GM21576 (cell line): ENCODE measurements around the gene VEZF1.

Experiments used
- ATAC-seq: cut with Tn5 transposase; IDR thresholded peaks from one replicate; pipeline ENCODE4 v1.9.1; 2021; ENCODE audit warnings: mild to moderate bottlenecking, moderate library complexity; ENCODE audit not compliant: unreplicated experiment

The VEZF1 gene

DNA sequence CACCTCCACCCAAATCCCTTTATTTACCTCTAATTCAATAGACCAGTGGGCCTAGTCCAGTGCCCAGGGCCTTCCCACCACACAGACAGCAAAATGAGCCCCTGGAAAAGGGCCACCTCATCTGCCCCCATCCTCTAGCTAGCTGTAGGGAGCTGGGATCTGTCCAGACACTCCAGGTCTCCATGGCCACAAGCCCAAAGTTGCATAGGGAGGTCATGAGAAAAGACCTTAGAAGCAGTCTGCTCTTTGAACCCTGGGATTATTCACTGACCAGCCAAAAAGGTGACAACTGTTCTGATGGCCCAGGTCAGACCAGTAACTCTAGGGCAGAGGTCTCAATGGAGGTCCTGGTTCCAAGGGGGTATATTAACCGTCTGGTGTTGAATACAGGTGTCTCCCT is 34.8 kb downstream of the VEZF1 start:
- no peak for ATAC-seq

DNA sequence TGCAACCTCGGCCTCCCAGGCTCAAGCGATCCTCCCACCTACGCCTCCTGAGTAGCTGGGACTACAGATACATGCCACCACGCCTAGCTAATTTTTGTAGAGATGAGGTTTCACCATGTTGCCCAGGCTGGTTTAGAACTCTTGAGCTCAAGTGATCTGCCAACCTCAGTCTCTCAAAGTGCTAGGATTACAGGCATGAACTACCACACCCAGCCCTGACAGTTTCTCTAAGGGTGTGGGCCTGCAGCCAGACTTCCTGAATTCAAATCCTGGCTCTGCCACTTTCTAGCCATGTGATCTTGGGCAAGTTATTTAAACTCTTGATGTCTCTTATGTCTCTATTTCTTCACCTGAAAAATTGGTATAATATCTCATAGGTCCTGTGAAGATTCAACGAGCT is 38.4 kb downstream of the VEZF1 start:
- no peak for ATAC-seq

DNA sequence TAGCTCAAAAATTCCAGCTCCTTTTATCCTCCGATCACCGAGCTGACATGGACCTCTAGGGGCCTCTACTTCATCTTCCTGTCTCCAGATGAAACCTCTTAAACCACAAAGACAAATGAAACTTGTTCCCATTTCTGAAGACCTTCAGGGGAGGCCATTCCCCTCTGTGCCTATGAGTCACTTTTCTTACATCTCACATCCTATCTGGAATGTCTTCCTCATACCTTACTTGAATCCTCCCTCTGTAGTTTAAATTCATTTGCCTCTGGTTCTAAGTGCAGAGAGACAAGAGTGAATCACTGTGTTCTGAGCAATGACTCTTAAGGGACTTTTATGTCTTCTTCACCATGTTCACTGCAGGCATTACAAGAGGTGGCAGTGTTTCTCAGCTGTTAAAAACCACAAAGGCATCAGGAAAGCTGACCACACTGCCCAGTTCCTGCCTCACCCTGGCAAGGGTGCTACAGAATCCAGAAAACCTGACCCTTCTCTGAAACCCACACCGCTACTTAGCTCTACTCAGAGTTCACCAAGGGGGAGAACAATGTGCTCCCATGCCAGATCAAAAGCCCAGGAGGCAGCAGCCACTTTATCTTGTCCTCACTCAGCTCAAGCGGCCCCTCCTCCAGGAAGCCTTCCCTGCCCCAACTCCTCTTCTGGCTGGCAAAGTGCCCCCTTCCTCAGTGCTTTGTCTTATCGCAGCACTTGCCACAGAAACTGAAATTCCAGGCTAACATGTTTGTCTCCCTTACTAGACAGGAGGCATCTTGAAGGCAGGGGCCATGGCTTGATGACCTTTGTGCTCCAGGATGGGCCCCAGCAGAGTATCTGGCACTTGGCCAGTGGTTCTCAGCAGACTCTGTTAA is 39.3 kb downstream of the VEZF1 start:
- ATAC-seq: no peak

DNA sequence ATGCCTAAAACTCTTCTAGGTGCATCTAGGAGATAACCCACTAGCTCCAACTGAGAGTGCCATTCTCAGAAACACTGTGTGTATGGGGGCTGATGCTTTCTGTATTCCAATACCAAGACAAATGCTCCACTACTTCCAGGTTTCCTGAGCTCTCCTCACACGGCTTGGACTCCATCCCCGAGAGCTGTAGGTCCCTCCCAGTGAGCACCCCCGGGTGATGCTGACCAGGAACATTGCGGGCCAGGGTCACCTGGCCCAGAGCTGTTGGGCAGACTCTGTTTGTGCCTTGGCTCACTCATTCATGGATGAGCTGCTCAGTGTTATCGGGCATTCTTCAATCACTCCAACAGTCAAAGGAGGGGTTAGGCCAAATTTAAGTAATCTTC is 39.9 kb downstream of the VEZF1 start:
- no peak for ATAC-seq

DNA sequence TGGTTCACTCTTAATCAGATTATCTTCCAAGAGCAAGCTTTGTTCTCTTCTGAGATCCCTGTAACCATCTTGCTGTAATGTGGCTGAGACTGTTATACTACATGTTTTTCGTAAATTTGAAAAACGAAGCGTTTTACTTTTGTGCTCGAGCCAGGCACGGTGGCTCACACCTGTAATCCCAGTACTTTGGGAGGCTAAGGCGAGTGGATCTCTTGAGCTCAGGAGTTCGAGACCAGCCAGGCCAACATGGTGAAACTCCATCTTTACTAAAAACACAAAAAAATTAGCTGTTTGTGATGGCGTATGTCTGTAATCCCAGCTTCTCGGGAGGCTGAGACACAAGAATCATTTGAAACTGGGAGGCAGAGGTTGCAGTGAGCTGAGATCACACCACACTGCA is 40.7 kb downstream of the VEZF1 start:
- ATAC-seq: no peak

DNA sequence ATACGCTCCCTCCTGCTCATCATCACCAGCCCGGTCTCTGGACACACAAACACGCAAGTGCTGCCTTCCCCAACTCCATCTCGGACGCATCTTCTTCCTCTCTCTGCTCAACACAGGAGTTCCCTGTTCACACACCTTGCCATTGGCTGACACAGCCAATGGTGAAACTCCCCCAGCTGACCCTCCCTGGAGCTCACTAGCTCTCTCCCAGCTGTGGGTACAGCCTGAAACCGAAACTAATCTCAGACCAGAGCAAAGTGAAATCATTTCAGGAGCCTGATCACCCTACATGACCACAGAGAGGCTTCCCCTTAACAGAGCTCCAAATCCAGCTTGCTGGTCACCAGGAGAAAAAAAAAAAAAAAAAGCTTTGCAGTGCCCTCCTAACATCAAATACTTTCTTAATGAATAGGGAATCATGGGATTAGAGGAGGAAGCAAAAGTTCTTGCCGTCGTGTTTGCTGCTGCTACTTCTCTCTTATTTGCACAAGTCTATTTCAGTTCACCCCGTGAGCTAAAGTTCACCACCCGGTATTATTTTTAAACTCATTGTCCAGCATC is 41.2 kb downstream of the VEZF1 start:
- peak; percentile 80 for ATAC-seq

DNA sequence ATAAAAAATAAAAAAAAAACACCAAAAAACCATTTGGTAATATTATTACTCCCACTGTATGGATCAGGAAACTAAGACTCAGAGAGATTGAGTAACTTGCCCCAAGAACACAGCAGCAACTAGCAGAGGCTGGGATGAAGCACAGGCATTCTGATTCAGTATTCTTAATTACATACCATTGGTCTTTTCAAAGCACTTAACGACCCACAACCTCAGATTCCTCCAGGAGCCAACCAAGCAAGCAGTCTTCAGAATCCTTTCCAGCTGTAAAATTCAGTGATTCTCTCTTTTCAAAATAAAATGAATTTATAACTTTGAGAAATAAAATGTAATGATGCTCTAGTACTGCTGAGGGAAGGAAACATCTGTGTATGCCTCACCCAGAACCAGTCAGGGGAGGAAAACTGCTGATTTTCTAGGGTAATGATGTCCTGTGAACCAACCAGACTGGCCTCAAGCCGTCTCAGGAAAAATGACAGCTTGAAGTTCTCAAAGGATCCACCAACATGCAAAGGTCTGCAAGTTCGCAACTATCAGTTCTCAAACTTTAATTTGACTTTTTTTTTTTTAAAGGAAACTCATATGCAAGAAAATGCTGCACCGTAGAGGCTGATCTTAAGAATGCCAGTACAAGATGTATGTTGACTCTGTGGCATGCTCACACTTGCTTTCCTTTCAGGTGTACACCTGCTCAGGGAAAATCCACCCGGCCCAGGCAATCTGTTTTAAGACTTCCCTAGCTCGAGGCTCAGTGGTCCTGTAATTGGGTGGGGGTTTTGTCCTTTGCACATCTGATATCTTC is 41.9 kb downstream of the VEZF1 start:
- ATAC-seq: peak; percentile 26

DNA sequence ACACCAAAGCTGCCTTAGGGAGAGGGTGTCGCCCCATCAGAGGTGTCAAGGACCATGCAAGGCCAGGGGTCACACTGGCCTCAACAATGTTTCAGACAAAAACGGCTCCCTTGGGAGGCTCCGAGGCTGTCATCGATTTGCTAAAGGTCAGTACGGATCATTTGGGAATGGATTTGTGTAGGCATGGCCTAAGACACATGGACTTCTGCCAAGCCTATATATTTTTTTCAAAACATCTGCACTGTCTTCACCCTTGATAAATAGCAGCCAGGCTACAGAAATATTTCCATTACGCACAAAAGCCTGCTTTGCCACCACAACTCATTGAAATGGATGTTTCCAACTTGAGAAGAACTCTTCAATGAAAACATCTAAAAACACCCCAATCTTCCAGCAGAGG is 43.1 kb downstream of the VEZF1 start:
- ATAC-seq: no peak

DNA sequence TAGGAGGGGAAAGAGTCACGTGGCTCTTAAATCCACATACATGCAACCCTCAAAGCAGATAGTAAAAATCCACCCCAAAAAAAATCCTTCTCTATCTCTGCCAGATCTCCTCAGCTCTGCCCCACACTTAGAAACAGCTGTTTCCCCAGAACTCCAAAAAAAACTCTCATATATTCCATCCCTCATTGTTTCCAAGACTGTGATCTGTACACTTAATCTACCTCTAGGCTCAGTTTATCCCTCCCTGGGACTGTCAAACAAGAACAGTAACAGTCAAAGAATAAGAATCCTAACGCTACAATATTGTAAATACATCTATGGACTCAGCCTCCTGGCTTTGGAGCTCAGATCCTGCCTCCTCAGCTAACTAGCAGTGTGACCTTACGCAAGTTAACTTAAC is 44.4 kb downstream of the VEZF1 start:
- no peak for ATAC-seq

DNA sequence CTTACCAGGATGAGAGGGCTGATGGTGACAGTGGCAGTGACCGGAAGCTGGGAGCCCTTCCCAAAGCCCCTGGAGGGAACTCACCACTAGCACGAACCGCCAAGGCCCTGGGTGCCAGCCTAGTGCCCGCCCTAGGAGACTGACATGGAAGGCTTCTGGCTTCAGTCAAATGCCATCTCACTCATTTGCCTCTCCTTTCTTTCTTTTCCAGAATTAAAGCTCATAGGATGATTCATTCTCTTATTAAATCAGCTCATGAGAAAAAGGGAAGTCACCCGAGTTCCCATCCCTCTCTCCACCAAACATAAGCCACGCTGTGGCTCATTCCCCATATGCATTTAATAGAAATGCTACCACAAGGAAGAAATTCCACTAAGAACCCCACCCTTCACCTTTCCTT is 44.9 kb downstream of the VEZF1 start:
- ATAC-seq: no peak

DNA sequence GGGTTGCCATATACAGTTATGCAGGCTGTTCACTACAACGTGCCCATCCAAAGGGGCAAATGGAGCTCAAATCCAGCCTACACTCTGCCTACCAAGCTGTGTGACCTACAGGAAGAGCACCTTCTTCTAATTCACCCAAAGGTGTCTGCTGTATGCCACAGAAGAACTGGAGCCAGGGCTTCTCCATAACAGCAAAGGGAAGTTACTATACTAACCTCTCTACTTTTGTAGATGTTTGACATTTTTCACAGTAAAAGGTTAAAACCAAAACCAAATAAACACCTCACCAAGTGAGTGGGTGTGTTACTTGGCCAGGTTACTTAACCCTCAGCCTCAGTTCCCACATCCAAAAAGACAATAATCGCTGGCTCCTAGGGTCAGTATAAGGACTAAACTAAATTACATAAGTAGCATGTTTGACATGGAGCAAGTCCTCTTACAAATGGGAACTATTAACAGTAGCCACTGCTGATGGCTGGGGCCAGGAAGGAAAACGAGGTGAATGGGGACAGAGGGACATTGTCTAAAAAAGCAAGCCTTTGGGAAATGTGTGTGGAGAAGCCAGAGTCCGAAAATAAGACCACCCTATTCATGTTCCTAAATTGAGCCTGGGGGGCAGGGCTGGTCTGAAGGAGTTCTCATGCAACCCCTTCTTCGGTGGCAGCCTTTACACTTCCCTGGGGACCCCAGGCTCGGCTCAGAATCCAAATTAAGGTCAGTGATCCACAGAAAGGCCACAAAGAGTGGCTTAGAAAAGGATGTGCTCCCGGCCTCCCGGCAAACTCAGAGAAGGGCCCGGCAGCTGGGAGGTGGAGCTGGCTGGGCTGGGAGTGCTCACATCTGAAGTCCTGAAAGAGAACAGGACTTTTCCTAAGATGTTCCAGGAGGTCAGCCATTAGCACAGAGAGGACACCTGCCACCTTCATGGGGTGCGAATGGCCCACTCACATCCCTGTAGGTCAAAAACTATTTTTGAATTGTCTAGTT is 46.4 kb downstream of the VEZF1 start:
- ATAC-seq: no peak

DNA sequence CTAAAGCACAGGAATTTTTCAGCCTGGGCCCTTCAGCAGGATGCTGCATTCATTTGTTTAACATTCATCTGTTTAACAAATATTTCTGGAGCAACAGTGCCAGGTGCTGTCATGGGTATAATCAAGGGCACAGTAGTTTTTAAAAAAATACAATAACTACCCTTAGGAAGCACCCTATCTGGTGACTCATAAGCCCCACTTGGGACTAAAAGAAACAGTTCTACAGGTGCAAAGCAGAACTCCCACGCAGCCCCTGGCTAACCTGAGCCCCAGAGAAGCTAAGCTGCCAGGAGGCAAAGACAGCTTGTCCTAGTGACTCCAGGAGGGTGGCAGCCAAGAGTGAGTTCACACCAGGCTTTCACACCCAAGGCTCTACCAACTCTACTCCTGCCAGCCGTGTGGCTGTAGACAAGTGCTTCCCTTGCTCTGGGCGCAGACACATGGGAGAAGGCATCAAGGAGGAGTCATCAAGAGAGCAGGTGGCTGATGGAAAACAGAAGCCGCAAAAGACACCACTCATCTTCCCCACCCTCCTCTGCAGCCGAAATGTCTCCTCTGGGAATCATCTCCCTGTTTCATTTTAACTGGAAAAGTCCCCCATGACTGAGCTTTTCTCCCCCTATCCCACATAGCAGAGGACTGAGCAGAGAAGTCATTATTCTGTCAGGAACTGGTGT is 47.3 kb downstream of the VEZF1 start:
- ATAC-seq: no peak

DNA sequence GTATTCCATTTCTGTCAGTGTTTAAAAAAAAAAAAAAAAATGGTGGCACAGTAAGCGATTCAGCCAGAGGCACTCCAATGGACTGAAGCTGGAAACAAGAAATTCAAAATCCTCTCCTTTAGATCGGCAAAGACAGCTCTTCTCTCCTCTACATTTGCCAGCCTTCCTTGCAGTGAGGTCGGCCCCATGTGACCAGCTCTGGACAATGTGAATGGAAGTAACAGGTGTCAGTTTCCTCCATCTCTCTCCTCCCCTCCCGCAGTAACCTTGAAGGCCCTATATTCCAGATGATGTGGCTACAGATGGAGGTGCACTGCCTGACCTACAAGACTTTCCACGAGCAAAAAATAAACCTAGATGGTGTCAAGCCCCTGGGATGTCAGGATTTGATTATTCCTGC is 47.8 kb downstream of the VEZF1 start:
- no peak for ATAC-seq

DNA sequence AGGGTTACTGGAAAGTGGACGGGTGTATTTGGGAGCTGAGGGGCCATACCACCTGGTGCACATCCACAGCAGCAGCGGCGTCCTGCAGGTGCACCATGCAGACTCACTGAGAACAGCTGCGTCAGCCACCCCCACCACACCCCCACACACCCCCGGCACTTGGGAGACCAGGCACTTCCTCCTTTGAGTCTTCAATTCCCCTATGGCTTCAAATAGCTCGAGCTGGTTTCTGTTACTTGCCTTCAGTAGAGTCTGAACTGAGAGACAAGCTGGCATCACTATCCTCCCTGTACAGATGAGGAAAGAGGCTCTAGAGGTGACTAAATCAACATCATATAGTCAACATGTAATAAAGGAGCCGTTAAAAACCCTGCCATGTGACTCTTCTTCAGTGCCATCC is 48.3 kb downstream of the VEZF1 start:
- peak; percentile 65 for ATAC-seq

DNA sequence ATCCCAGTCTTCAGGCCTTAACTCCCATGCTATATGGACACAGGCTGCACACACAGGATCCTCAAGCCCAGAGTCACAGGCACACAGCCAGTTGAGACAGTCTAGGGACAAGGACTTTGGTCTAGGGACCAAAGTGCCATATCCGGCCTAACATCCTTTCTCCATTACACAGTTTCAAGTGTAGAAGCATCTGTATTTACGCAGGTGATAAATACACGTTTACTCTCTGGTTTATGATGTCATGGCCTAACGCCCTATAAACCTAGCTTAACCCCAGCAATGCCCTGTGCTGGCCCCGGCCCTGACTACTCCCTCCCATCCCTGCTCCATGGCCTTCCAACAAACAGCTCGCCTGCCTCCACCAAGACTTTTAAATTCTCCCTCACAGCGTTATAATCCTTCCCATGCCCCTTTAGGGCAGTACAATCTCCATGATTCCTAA is 50.0 kb downstream of the VEZF1 start:
- no peak for ATAC-seq

DNA sequence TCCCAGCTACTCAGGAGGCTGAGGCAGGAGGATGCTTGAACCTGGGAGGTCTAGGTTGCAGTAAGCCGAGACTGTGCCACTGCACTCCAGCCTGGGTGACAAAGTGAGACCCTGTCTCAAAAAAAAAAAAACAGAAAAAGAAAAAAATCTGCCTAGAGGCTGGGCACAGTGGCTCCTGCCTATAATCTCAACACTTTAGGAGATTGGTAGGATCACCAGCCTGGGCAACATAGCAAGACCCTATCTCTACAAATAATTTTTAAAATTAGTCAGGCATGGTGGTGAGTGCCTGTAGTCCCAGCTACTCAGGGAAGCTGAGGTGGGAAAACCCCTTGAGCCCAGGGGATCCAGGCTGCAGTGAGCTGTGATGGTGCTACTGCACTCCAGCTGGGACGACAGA is 50.6 kb downstream of the VEZF1 start:
- no peak for ATAC-seq

DNA sequence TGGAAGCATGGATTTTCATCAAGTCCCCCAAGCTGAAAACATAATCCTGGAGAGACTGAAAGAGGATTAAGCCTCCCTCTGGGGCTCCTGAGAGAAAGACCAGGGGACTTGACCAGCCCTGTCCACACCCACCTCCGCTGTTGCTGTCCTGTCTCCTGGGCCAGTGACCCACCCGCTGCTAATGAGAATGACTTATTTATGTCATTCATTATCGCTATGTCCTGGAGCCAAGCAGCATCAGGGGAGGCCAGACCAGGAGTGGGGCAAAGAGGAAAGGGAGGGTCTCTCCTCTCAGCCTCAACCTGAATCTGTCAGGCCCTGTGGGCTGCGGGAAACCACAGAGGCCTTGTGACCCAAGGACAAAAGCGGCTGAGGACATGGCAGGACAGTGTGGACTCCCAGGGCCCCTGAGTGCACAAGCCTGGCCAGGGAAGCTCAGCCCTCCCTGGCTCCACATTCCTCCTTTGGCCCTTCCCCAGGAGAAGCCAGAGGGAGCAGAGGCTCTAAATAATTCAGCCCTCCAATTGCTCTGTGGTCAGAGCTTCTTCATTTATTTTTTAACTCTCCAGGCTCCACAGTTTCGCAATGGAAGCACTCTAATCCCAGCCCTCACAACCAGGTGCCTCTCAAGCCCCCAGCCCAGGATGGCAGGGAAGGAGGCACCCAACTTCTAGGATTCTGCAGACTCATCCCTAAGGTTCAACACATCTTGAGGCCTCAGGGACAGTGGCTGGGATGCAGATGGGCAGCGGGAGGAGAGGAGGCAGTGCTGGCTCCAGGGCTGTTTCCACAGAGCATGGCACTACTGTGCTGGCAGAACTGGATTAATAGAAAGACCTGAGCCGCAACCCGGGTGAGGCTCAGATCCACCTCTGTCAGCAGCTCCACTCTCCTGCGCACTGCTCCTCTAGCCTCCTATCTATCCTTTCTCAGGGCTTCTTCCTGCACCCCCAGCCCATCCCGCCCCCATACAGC is 51.9 kb downstream of the VEZF1 start:
- no peak for ATAC-seq

DNA sequence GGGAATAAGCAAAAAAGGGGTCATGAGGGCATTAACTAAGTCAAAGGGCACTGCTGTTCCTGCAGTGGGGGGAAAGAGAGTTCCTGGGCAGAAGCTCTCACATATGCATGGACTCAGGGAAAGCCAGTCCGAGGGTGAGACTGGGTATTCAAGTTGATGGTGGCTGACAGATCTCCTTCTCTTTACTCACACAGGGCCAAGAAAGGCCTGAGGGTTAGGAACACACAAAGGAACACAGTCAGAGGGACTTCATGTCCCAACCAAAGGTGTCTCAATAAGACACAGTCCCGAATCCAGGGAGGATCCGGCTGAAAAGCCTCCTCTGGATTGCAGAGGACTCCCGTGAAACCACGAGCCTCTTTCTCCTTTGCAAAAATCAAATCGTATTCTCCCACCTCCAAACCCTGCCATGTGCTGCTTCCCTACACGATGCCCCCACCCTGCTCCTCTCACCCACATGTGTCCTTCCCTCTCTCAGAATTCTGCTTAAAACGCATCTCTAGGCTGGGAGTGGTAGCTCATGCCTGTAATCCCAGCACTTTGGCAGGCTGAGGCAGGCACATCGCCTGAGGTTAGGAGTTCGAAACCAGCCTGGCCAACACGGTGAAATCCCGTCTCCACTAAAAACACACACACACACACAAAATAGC is 56.4 kb downstream of the VEZF1 start:
- no peak for ATAC-seq
